Vagina (tissue), 2 donors: Measurements from ENCODE around the gene ARMH3. TPM values are rescaled to one million over a fixed set of nuclear protein-coding genes. Genes with fewer than 3 reads are reported as not detected.
"Not testable (repeated sequence)": the region's sequence is repeated elsewhere in the genome, so short reads cannot be mapped to it uniquely, and the experiment has no call there.

ENCODE experiments used
- DNase-seq, 2 donors: peaks; one replicate each; pipeline ENCODE4 v3.0.0-alpha.2; 2017; ENCODE audit errors: extremely low spot score in 2 of 2
- H3K27ac ChIP-seq: fragments of 200-600 bp; sonication (generic); one replicate; pipeline ENCODE4 v1.5.1; 2019
- H3K27me3 ChIP-seq: fragments of 200-600 bp; sonication (generic); one replicate; pipeline ENCODE4 v1.5.1; 2019
- H3K36me3 ChIP-seq, 2 donors: fragments of 200-600 bp; sonication (generic); one replicate each; pipeline ENCODE4 v1.5.1; 2017 to 2019
- H3K4me1 ChIP-seq: fragments of 200-600 bp; sonication (generic); one replicate; pipeline ENCODE4 v1.5.1; 2019
- H3K4me3 ChIP-seq, 2 donors: fragments of 200-600 bp; sonication (generic); 1 replicate in 1 of 2; 2 replicates in 1 of 2; pipeline ENCODE4 v1.5.1; 2016 to 2019
- H3K9me3 ChIP-seq: fragments of 200-600 bp; sonication (generic); one replicate; pipeline ENCODE4 v1.5.1; 2019
- CTCF ChIP-seq, 3 experiments: fragments of 450-650 bp in 2 of 3; fragments of 200-600 bp in 1 of 3; sonication (generic) in 1 of 3; IDR thresholded peaks; one replicate each; pipeline ENCODE4 v1.5.1; 2017 to 2019; ENCODE audit warnings: antibody characterized with exemption in 3 of 3, mild to moderate bottlenecking in 2 of 3, moderate library complexity in 2 of 3
- POLR2A ChIP-seq, 2 donors: fragments of 450-650 bp; IDR thresholded peaks; one replicate each; pipeline ENCODE4 v1.6.1; 2017; ENCODE audit warnings: antibody characterized with exemption in 2 of 2, mild to moderate bottlenecking in 2 of 2, moderate library complexity in 2 of 2
- POLR2AphosphoS5 ChIP-seq, 2 donors: sonication (generic); formaldehyde crosslinking; IDR thresholded peaks; one replicate each; pipeline ENCODE4 v1.9.0; 2017; ENCODE audit warnings: antibody characterized with exemption in 2 of 2, mild to moderate bottlenecking in 2 of 2, low read depth in 1 of 2; ENCODE audit not compliant: insufficient read depth in 1 of 2
- intact Hi-C: fragments of 100-400 bp; cut with DNase I; formaldehyde crosslinking; loops from one replicate; pipeline ENCODE4 v1.15.1; 2023
- total RNA-seq: library from RNA; depleted of rRNA; stranded (reverse); fragments of >200 nt; gene quantifications from one replicate; pipeline ENCODE4 v1.2.3, GENCODE V29; 2016

Gene ARMH3
- total RNA-seq, 1 donor from 2014 or later: 26.5 TPM

DNA sequence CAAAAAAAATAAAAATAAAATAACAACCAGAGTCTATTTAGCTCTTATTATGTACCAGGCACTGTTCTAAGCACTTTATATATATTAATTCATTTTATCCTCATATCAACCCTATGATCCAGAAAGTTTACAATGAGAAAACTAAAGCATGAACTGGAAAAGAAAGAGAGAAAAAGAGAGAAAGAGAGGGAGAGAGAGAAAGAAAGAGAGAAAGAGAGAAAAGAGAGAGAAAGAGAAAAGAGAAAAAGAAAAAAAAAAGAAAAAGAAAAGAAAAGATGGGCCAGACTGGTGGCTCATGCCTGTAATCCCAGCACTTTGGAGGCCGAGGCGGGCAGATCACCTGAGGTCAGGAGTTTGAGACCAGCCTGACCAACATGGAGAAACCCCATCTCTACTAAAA is 9.9 kb downstream of the ARMH3 start:
- Histone ChIP-seq H3K27ac (no peak overlapping the region), H3K36me3 (no peaks in the 10 kb centered on the region), H3K4me3 (no peak overlapping the region), H3K9me3 (no peaks in the 10 kb centered on the region), H3K27me3 (no peaks in the 10 kb centered on the region), H3K4me1 (no peaks in the 10 kb centered on the region)
- DNase-seq: no peak
- no peak for TF ChIP-seq POLR2AphosphoS5 (IDR thresholded peaks at IDR 0.05; ENCODE audit: insufficient read depth in 1 of 2, low read depth in 1 of 2)
- no peak for TF ChIP-seq POLR2A (IDR thresholded peaks at IDR 0.05)
- TF ChIP-seq CTCF (IDR thresholded peaks at IDR 0.05): no peak
- intact Hi-C loops: no loop called here

- intact Hi-C loops: no loop called here
- H3K4me3 ChIP-seq: no peak overlapping the region
- DNase-seq: no peak
- H3K4me1 ChIP-seq: no peaks in the 10 kb centered on the region
- no peak for TF ChIP-seq POLR2A (IDR thresholded peaks at IDR 0.05)
- no peak for TF ChIP-seq CTCF (IDR thresholded peaks at IDR 0.05)
- no peak for TF ChIP-seq POLR2AphosphoS5 (IDR thresholded peaks at IDR 0.05; ENCODE audit: insufficient read depth in 1 of 2, low read depth in 1 of 2)
- H3K27me3 ChIP-seq: no peaks in the 10 kb centered on the region
- H3K36me3 ChIP-seq: no peaks in the 10 kb centered on the region
- H3K9me3 ChIP-seq: no peaks in the 10 kb centered on the region
- H3K27ac ChIP-seq: no peak overlapping the region
Measured at GRCh38 chr10:102045292-102045691, 10.7 kb downstream of the ARMH3 start.

DNA sequence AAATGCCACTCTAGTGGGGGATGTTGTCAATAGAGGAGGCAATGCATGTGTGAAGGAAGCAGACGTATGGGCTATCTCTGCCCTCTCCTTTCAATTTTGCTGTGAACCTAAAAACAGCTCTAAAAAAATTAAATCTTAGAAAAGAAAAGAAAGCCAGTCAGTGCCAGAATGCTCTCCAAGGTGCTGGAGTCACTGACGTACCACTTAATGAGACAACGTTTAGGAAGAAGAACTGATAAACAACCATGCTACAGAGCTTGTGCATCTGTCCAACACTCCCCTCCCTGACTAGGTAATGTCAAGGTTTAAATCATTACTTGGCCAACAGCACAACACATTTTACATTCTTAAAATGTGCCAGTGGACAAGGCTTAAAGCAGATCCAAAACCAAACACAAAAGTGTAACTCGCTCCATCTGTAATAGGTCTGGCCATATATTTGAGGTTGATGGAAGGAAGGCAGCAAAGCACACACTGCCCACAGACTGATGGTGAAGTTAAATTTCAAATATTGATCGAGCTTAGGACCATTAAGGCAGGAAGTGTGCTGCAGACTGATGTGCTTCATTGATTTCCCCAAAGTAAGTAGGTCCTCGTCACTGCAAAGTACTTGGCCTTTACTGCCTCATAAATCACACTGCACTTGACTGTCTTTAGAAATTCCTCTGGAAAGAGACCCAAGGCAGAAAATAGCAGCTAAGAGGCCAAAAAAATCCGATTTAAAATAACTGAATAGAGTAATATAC is 15.5 kb downstream of the ARMH3 start:
- no peak for DNase-seq
- peaks cover 0 to 15% of the 10 kb centered on the region in 2 donors for H3K36me3 ChIP-seq
- H3K4me3 ChIP-seq: no peak overlapping the region
- TF ChIP-seq POLR2AphosphoS5 (IDR thresholded peaks at IDR 0.05; ENCODE audit: insufficient read depth in 1 of 2, low read depth in 1 of 2) (no peak), POLR2A (IDR thresholded peaks at IDR 0.05) (no peak), CTCF (IDR thresholded peaks at IDR 0.05) (no peak)
- intact Hi-C loops: no loop called here
- no peaks in the 10 kb centered on the region for H3K4me1 ChIP-seq
- H3K9me3 ChIP-seq: no peaks in the 10 kb centered on the region
- no peak overlapping the region for H3K27ac ChIP-seq
- H3K27me3 ChIP-seq: no peaks in the 10 kb centered on the region

DNA sequence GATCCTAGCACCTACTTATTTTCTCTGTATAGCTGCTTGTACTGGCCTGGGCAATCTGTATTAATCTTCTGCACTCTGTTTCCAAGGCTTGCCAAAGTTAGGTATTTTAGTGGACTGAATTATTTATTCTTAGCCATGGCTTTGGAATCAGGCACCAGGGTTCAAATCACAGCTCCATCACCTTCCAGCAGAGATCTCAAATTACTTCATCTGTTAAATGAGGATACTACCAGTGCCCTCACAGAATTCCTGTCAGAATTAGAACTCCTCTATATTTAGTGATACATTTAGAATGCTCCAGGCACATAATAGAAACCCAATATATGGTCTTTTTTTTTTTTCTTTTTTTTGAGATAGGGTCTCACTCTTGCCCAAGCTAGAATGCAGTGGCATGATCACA is 17.6 kb downstream of the ARMH3 start:
- intact Hi-C loops: no loop called here
- Histone ChIP-seq H3K4me3 (no peak overlapping the region), H3K27ac (no peak overlapping the region), H3K36me3 (peaks cover 0 to 15% of the 10 kb centered on the region in 2 donors), H3K27me3 (no peaks in the 10 kb centered on the region), H3K9me3 (no peaks in the 10 kb centered on the region), H3K4me1 (no peaks in the 10 kb centered on the region)
- TF ChIP-seq POLR2A (IDR thresholded peaks at IDR 0.05) (no peak), CTCF (IDR thresholded peaks at IDR 0.05) (no peak), POLR2AphosphoS5 (IDR thresholded peaks at IDR 0.05; ENCODE audit: insufficient read depth in 1 of 2, low read depth in 1 of 2) (no peak)
- no peak for DNase-seq

DNA sequence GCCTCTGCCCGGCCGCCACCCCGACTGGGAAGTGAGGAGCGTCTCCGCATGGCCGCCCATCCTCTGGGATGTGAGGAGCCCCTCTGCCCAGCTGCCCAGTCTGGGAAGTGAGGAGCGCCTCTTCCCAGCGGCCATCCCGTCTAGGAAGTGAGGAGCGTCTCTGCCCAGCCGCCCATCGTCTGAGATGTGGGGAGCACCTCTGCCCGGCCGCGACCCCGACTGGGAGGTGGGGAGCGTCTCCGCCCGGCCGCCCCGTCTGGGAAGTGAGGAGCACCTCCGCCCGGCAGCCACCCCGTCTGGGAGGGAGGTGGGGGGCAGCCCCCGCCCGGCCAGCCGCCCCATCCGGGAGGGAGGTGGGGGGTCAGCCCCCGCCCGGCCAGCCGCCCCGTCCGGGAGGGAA is 20.2 kb downstream of the ARMH3 start:
- peaks cover 0 to 38% of the 10 kb centered on the region in 2 donors for H3K36me3 ChIP-seq
- H3K9me3 ChIP-seq, H3K27me3 ChIP-seq, H3K27ac ChIP-seq, DNase-seq, H3K4me3 ChIP-seq, intact Hi-C loops, H3K4me1 ChIP-seq: not testable (repeated sequence)
